Peyer's patch (tissue), 4 donors: Measurements from ENCODE around the gene ZBTB42. TPM values are rescaled to one million over a fixed set of nuclear protein-coding genes. Genes with fewer than 3 reads are reported as not detected.
A peak's percentile ranks its signal among the peaks of the same experiment; 100 is the strongest.
"Not testable (repeated sequence)": the region's sequence is repeated elsewhere in the genome, so short reads cannot be mapped to it uniquely, and the experiment has no call there.

ENCODE experiments used
- DNase-seq, 3 donors: peaks; one replicate each; pipeline ENCODE4 v3.0.0-alpha.2; 2017 to 2019
- H3K27ac ChIP-seq, 4 donors: fragments of 200-600 bp; sonication (generic); one replicate each; pipeline ENCODE4 v1.5.1; 2016 to 2019
- H3K27me3 ChIP-seq, 2 donors: fragments of 200-600 bp; sonication (generic); one replicate each; pipeline ENCODE4 v1.5.1; 2019
- H3K36me3 ChIP-seq, 3 donors: fragments of 200-600 bp; sonication (generic); one replicate each; pipeline ENCODE4 v1.5.1; 2016 to 2019
- H3K4me1 ChIP-seq, 4 donors: fragments of 200-600 bp; sonication (generic); one replicate each; pipeline ENCODE4 v1.5.1; 2016 to 2019
- H3K4me3 ChIP-seq, 4 donors: fragments of 200-600 bp; sonication (generic); 1 replicate in 3 of 4; 2 replicates in 1 of 4; pipeline ENCODE4 v1.5.1; 2016 to 2019; ENCODE audit warnings: mild to moderate bottlenecking in 1 of 4
- H3K9me3 ChIP-seq, 4 donors: fragments of 200-600 bp; sonication (generic); one replicate each; pipeline ENCODE4 v1.5.1; 2016 to 2019; ENCODE audit warnings: mild to moderate bottlenecking in 1 of 4
- CTCF ChIP-seq, 6 experiments: fragments of 450-650 bp in 4 of 6; fragments of 200-600 bp in 2 of 6; sonication (generic) in 1 of 6; IDR thresholded peaks; one replicate each; pipeline ENCODE4 v1.5.1; 2017 to 2019; ENCODE audit warnings: antibody characterized with exemption in 6 of 6, mild to moderate bottlenecking in 3 of 6, moderate library complexity in 1 of 6
- POLR2A ChIP-seq, 2 donors: fragments of 450-650 bp; IDR thresholded peaks; one replicate each; pipeline ENCODE4 v1.5.1; 2017; ENCODE audit warnings: antibody characterized with exemption in 2 of 2, mild to moderate bottlenecking in 2 of 2, moderate library complexity in 2 of 2
- total RNA-seq, 4 donors: library from RNA; depleted of rRNA; stranded (reverse); fragments of >200 nt; gene quantifications; one replicate each; pipeline ENCODE4 v1.1.0, GENCODE V29; 2016

The ZBTB42 gene
- total RNA-seq, 4 donors from 2014 or later: 2.5 to 14.7 (median 10.9) TPM

GRCh38 chr14:104810316-104810715 lies 9.4 kb downstream of the ZBTB42 start:
- Histone ChIP-seq H3K27me3 (no peaks in the 10 kb centered on the region), H3K4me3 (no peak overlapping the region), H3K4me1 (peaks cover 0 to 4% (median 0%) of the 10 kb centered on the region in 4 donors), H3K9me3 (no peaks in the 10 kb centered on the region), H3K27ac (no peak overlapping the region), H3K36me3 (no peaks in the 10 kb centered on the region)
- TF ChIP-seq POLR2A (IDR thresholded peaks at IDR 0.05): no peak
- no peak for DNase-seq

GRCh38 chr14:104813286-104813685 lies 12.4 kb downstream of the ZBTB42 start:
- no peak overlapping the region for H3K4me3 ChIP-seq
- H3K27me3 ChIP-seq: no peaks in the 10 kb centered on the region
- no peak for DNase-seq
- no peaks in the 10 kb centered on the region for H3K36me3 ChIP-seq
- no peak overlapping the region for H3K27ac ChIP-seq
- peaks cover 4 to 12% (median 7%) of the 10 kb centered on the region in 4 donors for H3K4me1 ChIP-seq
- TF ChIP-seq CTCF (IDR thresholded peaks at IDR 0.05) (no peak), POLR2A (IDR thresholded peaks at IDR 0.05) (no peak)
- H3K9me3 ChIP-seq: no peaks in the 10 kb centered on the region

DNA sequence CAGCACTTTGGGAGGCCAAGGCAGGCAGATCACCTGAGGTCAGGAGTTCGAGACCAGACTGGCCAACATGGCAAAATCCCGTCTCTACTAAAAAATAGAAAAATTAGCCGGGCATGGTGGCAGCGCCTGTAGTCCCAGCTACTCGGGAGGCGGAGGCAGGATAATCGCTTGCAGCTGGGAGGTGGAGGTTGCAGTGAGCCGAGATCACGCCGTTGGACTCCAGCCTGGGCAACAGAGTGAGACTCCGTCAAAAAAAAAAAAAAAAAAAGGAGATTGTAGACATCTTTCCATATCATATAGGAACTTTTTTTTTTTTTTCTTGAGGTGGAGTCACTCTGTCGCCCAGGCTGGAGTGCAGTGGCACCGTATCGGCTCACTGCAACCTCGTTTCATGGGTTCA lies 13.8 kb downstream of the ZBTB42 start:
- H3K36me3 ChIP-seq: not testable (repeated sequence)
- DNase-seq: peak in 1 of 3 donors; percentile 39
- H3K4me3 ChIP-seq: peak overlapping the region in 1 of 4 donors; percentile 74

GRCh38 chr14:104816616-104816884 lies 15.6 kb downstream of the ZBTB42 start:
- no peak for DNase-seq
- TF ChIP-seq POLR2A (IDR thresholded peaks at IDR 0.05): no peak

More for the DNA sequence above, 13.8 kb downstream of the ZBTB42 start:
- not testable (repeated sequence) for H3K27me3 ChIP-seq, H3K9me3 ChIP-seq
- peaks cover 4 to 12% (median 7%) of the 10 kb centered on the region in 4 donors for H3K4me1 ChIP-seq
- peak overlapping the region in 1 of 4 donors; percentile 89 for H3K27ac ChIP-seq

GRCh38 chr14:104817930-104818713 lies 17.2 kb downstream of the ZBTB42 start:
- no peak for TF ChIP-seq POLR2A (IDR thresholded peaks at IDR 0.05)
- TF ChIP-seq CTCF (IDR thresholded peaks at IDR 0.05): no peak
- Histone ChIP-seq H3K4me3 (no peak overlapping the region), H3K9me3 (no peaks in the 10 kb centered on the region), H3K27me3 (no peaks in the 10 kb centered on the region), H3K27ac (no peak overlapping the region), H3K36me3 (no peaks in the 10 kb centered on the region), H3K4me1 (peaks cover 4 to 12% (median 7%) of the 10 kb centered on the region in 4 donors)
- DNase-seq: peak in 1 of 3 donors; percentile 17

More at GRCh38 chr14:104816616-104816884, 15.6 kb downstream of the ZBTB42 start:
- Histone ChIP-seq H3K4me1 (peaks cover 4 to 12% (median 7%) of the 10 kb centered on the region in 4 donors), H3K27ac (peak overlapping the region; percentile 85 to 93 (median 90)), H3K4me3 (peak overlapping the region; percentile 69 to 84 (median 78)), H3K36me3 (no peaks in the 10 kb centered on the region), H3K9me3 (no peaks in the 10 kb centered on the region), H3K27me3 (no peaks in the 10 kb centered on the region)

DNA sequence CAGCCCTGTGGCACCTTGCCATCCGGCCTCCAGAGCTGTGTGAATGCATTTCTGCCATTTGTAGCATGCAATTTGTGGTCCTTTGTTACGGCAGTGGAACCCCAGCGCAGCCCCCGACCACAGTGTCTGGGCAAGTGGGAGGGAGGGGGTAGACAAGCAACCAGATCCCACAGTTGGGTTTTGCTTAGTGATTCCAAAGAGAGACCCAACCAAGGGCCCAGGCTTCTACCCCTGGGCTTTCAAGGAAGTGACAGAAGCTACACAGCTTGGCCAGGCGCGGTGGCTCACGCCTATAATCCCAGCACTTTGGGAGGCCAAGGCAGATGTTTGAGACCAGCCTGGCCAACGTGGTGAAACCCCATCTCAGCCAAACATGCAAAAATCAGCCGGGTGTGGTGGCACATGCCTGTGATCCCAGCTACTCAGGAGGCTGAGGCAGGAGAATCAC lies 17.8 kb downstream of the ZBTB42 start:
- H3K4me1 ChIP-seq: peaks cover 4 to 12% (median 7%) of the 10 kb centered on the region in 4 donors
- H3K27ac ChIP-seq: no peak overlapping the region
- DNase-seq: peak in 1 of 3 donors; percentile 44
- TF ChIP-seq POLR2A (IDR thresholded peaks at IDR 0.05) (no peak), CTCF (IDR thresholded peaks at IDR 0.05) (no peak)
- H3K36me3 ChIP-seq: no peaks in the 10 kb centered on the region
- H3K27me3 ChIP-seq: no peaks in the 10 kb centered on the region
- no peaks in the 10 kb centered on the region for H3K9me3 ChIP-seq
- no peak overlapping the region for H3K4me3 ChIP-seq

DNA sequence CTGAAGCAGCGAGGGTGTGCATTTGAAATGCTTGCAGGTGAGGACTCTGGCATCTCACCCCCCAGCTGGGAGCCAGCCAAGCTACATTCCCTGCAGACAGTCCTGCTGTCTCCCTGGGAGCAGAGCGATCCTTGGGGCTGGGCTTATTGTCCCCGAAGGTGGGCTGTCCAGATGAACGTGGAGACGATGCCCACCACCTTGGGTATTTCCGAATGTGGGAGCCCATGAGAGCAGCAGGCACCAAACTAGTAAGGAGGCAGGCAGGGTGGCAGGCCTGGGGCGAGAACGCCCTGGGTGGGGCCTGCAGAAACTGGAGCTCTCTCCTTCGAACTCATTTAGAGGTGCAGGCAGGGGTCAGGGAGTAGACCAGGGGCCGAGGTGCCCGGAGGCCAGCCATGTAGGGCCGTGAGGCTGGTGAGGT lies 18.5 kb downstream of the ZBTB42 start:
- Histone ChIP-seq H3K27me3 (no peaks in the 10 kb centered on the region), H3K9me3 (no peaks in the 10 kb centered on the region), H3K4me3 (no peak overlapping the region), H3K4me1 (peaks cover 4 to 12% (median 7%) of the 10 kb centered on the region in 4 donors), H3K36me3 (no peaks in the 10 kb centered on the region), H3K27ac (no peak overlapping the region)
- TF ChIP-seq POLR2A (IDR thresholded peaks at IDR 0.05) (no peak), CTCF (IDR thresholded peaks at IDR 0.05) (no peak)
- DNase-seq: peak in 1 of 3 donors; percentile 36
